RWPE2 (cell line): ENCODE data around the gene SRGAP1.

Source experiments
- ATAC-seq: fragments of 200-7000 bp; cut with Tn5 transposase; 3 replicates; pipeline ENCODE4 v1.9.1; 2021; ENCODE audit warnings: low read depth
- DNase-seq: peaks from one replicate; pipeline ENCODE4 v3.0.0-alpha.2; 2020; ENCODE audit warnings: low spot score
- H3K27ac ChIP-seq: fragments of 450-650 bp; 2 replicates; pipeline ENCODE4 v1.5.1; 2017; ENCODE audit warnings: mild to moderate bottlenecking; ENCODE audit not compliant: poor library complexity, severe bottlenecking
- H3K27me3 ChIP-seq: fragments of 250-450 bp; sonication (Bioruptor Pico); 2 replicates; pipeline ENCODE4 v1.5.1; 2021; ENCODE audit warnings: mild to moderate bottlenecking, moderate library complexity; ENCODE audit not compliant: insufficient read depth, poor library complexity, severe bottlenecking
- H3K36me3 ChIP-seq: fragments of 250-450 bp; sonication (Bioruptor Pico); 2 replicates; pipeline ENCODE4 v1.5.1; 2020; ENCODE audit warnings: low read depth, mild to moderate bottlenecking, moderate library complexity
- H3K4me1 ChIP-seq: fragments of 250-450 bp; sonication (Bioruptor Pico); 2 replicates; pipeline ENCODE4 v1.5.1; 2021; ENCODE audit warnings: mild to moderate bottlenecking, moderate library complexity; ENCODE audit not compliant: insufficient read depth, poor library complexity, severe bottlenecking
- H3K4me3 ChIP-seq: fragments of 250-450 bp; sonication (Bioruptor Pico); 2 replicates; pipeline ENCODE4 v1.5.1; 2021; ENCODE audit warnings: mild to moderate bottlenecking, moderate library complexity; ENCODE audit not compliant: severe bottlenecking
- H3K9me3 ChIP-seq: fragments of 250-450 bp; sonication (Bioruptor Pico); 2 replicates; pipeline ENCODE4 v1.5.1; 2021; ENCODE audit warnings: mild to moderate bottlenecking, moderate library complexity; ENCODE audit not compliant: severe bottlenecking
- CTCF ChIP-seq: fragments of 450-650 bp; IDR thresholded peaks from one replicate; pipeline ENCODE4 v1.5.1; 2017; ENCODE audit warnings: mild to moderate bottlenecking, moderate library complexity; ENCODE audit not compliant: poor library complexity, severe bottlenecking

SRGAP1 gene

GRCh38 chr12:63922474-63922873 lies 78.0 kb downstream of the SRGAP1 start:
- no peak for TF ChIP-seq CTCF
- no peaks in the 10 kb centered on the region for H3K9me3 ChIP-seq
- H3K27ac ChIP-seq = peak overlapping the region; percentile 36
- no peak overlapping the region for H3K4me3 ChIP-seq
- no peaks in the 10 kb centered on the region for H3K27me3 ChIP-seq
- ATAC-seq (peak; percentile 18; the same call in 2 of the 3 replicates), DNase-seq (no peak)
- H3K36me3 ChIP-seq = peaks cover 5% of the 10 kb centered on the region; the same call in 1 of the 2 replicates
- peaks cover 43% of the 10 kb centered on the region for H3K4me1 ChIP-seq

DNA sequence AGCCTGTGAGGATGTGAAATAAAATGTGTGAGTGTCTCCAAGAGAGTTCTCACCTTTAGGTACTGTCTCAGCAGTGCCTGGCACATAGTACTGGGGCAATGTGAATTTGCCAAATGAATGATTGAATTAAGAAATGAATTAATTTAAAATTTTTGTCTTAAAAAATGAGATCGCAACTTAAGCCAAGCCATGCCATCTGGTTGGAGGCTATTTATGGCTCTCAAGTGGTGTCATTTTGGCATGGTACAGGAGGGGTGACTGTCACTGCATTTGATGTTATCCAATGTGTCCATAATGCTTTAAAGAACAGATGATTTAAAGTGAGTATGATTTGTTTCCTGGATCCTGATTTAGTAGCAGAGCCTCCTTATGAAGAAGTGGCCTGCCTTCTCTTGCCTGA lies 80.3 kb downstream of the SRGAP1 start:
- H3K4me1 ChIP-seq = peaks cover 33% of the 10 kb centered on the region
- no peak for DNase-seq

DNA sequence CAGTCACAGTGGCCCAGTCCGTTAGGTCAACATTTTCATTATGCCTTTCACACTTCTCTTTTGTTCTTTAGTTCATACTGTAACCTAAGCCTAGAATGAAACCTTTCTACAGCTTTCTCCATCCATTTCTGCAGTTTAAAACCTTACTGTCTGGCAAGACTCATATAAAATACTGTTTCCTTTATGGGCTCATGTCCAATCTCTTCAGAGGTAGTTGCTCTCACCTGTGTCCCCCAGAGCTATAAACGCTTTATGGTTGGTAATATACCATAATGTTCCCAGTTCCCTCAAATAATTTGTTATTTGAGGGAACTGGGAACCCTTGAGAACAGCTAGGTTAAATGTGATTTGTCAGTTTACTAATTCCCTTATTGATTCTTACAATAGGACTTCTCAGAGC lies 83.0 kb downstream of the SRGAP1 start:
- no peak for ATAC-seq
- Histone ChIP-seq H3K9me3 (no peaks in the 10 kb centered on the region), H3K27me3 (no peaks in the 10 kb centered on the region), H3K4me3 (no peak overlapping the region), H3K36me3 (peaks cover 5% of the 10 kb centered on the region; the same call in 1 of the 2 replicates), H3K4me1 (peaks cover 39% of the 10 kb centered on the region), H3K27ac (no peak overlapping the region)
- DNase-seq = no peak
- TF ChIP-seq CTCF = no peak

More for the DNA sequence above, 80.3 kb downstream of the SRGAP1 start:
- Histone ChIP-seq H3K36me3 (peaks cover 5% of the 10 kb centered on the region; the same call in 1 of the 2 replicates), H3K27ac (no peak overlapping the region), H3K27me3 (no peaks in the 10 kb centered on the region), H3K4me3 (no peak overlapping the region), H3K9me3 (no peaks in the 10 kb centered on the region)
- no peak for TF ChIP-seq CTCF
- ATAC-seq = no peak

DNA sequence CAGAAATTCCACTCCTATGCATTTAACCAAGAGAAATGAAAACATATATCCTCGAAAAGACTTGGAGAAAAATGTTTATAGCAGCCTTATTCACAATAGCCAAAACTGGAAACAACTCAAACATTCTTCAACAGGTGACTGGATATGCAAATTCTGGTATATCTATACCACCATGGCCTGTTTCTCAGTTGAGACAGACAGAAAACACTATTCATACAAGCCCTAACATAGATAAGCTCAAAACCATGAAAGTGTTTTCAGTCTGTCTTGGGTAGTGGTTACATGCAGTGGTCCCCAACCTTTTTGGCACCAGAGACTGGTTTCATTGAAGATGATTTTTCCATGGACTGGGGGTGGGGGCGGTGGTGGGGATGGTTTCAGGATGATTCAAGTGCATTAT lies 83.8 kb downstream of the SRGAP1 start:
- H3K9me3 ChIP-seq = no peaks in the 10 kb centered on the region
- peaks cover 1% of the 10 kb centered on the region; the same call in 1 of the 2 replicates for H3K36me3 ChIP-seq
- H3K27me3 ChIP-seq = no peaks in the 10 kb centered on the region
- no peak overlapping the region for H3K4me3 ChIP-seq
- ATAC-seq (no peak), DNase-seq (no peak)
- H3K27ac ChIP-seq = peak overlapping the region; percentile 57
- no peak for TF ChIP-seq CTCF
- H3K4me1 ChIP-seq = peaks cover 31% of the 10 kb centered on the region

GRCh38 chr12:63929426-63929825 lies 84.9 kb downstream of the SRGAP1 start:
- Histone ChIP-seq H3K4me1 (peaks cover 32% of the 10 kb centered on the region), H3K27ac (peak overlapping the region; percentile 57), H3K36me3 (no peaks in the 10 kb centered on the region), H3K27me3 (no peaks in the 10 kb centered on the region), H3K4me3 (no peak overlapping the region), H3K9me3 (no peaks in the 10 kb centered on the region)
- TF ChIP-seq CTCF = no peak
- ATAC-seq = peak; percentile 50; the same call in 1 of the 3 replicates
- DNase-seq = no peak
